ENCODE data around the gene CNTRL. TPM values are rescaled to one million over a fixed set of nuclear protein-coding genes. Genes with fewer than 3 reads are reported as not detected.
"Not testable (repeated sequence)": the region's sequence is repeated elsewhere in the genome, so short reads cannot be mapped to it uniquely, and the experiment has no call there.

CNTRL gene
- total RNA-seq, 2 donors from 2014 or later = 11.4 to 31.0 TPM

DNA sequence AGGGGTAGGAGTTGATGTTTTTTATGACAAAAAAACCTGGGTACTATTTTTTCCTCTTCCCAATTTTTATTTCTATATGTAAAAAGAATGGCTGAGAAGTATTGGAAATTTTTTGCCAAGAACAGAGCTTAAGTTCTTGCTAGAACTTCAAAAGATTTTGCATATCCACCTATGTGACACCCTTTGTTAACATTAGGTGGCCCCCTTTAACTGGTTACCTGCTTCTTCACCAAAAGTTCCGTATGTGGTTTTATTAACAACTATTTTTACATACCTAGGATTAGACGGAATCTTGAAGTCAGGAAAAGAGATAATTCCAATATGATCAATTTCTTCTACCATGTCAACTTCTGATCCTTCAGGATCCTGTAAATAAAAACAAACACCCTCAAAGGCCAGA is 40.2 kb upstream of the CNTRL start:
- Histone ChIP-seq H3K4me1 (ENCODE audit: control insufficient read depth in 1 of 2, low read depth in 2 of 2) (no peaks in the 10 kb centered on the region), H3K27ac (no peak overlapping the region), H3K27me3 (replicated peaks; ENCODE audit: insufficient read depth) (no peaks in the 10 kb centered on the region), H3K9me3 (no peaks in the 10 kb centered on the region), H3K36me3 (no peaks in the 10 kb centered on the region), H3K4me3 (no peak overlapping the region)
- TF ChIP-seq, protein P1, sequence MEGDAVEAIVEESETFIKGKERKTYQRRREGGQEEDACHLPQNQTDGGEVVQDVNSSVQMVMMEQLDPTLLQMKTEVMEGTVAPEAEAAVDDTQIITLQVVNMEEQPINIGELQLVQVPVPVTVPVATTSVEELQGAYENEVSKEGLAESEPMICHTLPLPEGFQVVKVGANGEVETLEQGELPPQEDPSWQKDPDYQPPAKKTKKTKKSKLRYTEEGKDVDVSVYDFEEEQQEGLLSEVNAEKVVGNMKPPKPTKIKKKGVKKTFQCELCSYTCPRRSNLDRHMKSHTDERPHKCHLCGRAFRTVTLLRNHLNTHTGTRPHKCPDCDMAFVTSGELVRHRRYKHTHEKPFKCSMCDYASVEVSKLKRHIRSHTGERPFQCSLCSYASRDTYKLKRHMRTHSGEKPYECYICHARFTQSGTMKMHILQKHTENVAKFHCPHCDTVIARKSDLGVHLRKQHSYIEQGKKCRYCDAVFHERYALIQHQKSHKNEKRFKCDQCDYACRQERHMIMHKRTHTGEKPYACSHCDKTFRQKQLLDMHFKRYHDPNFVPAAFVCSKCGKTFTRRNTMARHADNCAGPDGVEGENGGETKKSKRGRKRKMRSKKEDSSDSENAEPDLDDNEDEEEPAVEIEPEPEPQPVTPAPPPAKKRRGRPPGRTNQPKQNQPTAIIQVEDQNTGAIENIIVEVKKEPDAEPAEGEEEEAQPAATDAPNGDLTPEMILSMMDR (IDR thresholded peaks at IDR 0.05) = no peak
- DNase-seq (ENCODE audit: low spot score) = no peak
- ATAC-seq (ENCODE audit: insufficient number of reproducible peaks, low FRiP score, low read depth) = no peak

DNA sequence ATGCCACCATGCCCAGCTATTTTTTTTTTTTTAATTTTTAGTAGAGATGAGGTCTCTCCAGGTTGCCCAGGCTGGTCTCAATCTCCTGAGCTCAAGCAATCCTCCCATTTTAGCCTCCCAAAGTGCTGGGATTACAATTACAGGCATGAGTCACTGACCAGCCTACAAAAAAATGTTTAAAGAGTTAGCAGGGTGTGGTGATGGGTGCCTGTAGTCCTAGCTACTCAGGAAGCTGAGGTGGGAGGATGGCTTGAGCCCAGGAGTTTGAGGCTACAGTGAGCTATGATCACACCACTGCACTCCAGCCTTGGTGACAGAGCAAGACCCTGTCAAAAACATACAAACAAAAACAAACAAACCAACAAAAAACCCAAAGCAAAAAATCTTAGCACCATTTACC is 39.0 kb upstream of the CNTRL start:
- not testable (repeated sequence) for H3K27ac ChIP-seq; H3K27me3 ChIP-seq (replicated peaks; ENCODE audit: insufficient read depth); H3K36me3 ChIP-seq; H3K9me3 ChIP-seq; ATAC-seq (ENCODE audit: insufficient number of reproducible peaks, low FRiP score, low read depth); H3K4me3 ChIP-seq; DNase-seq (ENCODE audit: low spot score); H3K4me1 ChIP-seq (ENCODE audit: control insufficient read depth in 1 of 2, low read depth in 2 of 2)

DNA sequence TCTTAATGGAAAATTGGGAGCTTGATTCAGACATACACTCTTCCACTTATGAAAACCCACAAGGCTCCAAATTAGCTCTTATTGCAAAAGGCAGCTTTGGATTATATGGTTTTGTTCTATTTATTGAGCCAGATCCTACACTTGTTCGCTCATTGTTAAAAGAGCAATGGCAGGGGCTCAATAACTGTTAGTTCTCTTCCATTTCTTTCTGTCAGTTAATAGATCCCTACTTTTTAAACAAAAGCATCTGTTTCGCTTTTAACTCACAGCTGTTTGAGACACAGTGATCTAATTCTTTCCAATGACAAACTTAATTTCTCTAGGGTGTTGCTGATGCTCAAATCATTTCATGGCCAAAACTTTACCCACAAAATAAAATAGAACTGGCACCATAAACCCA is 36.4 kb upstream of the CNTRL start:
- Histone ChIP-seq H3K4me1 (ENCODE audit: control insufficient read depth in 1 of 2, low read depth in 2 of 2) (no peaks in the 10 kb centered on the region), H3K9me3 (no peaks in the 10 kb centered on the region), H3K27ac (no peak overlapping the region), H3K27me3 (replicated peaks; ENCODE audit: insufficient read depth) (no peaks in the 10 kb centered on the region), H3K4me3 (no peak overlapping the region), H3K36me3 (no peaks in the 10 kb centered on the region)
- no peak for DNase-seq (ENCODE audit: low spot score)
- no peak for ATAC-seq (ENCODE audit: insufficient number of reproducible peaks, low FRiP score, low read depth)
- TF ChIP-seq, protein P1 (IDR thresholded peaks at IDR 0.05) = no peak

DNA sequence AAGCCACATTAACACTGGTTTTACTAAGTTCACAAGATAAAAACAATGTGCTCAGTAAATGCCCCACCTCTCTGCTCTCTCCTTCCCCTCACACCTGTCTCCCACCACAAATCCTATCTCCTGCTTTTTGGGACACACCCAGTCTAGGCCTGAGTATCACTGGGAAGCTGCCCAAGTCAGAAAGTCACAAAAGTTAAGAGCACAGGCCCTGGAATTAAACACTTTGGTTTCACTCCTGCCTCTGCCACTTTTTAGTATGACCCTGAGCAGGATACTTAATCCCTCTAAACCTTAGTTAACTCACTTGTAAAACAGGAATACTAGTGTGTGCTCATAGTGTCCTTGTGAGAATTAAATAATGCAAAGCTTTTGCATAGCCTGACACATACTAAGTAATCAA is 36.0 kb upstream of the CNTRL start:
- no peak for DNase-seq (ENCODE audit: low spot score)
- Histone ChIP-seq H3K36me3 (no peaks in the 10 kb centered on the region), H3K4me3 (no peak overlapping the region), H3K9me3 (no peaks in the 10 kb centered on the region), H3K27me3 (replicated peaks; ENCODE audit: insufficient read depth) (no peaks in the 10 kb centered on the region), H3K27ac (no peak overlapping the region), H3K4me1 (ENCODE audit: control insufficient read depth in 1 of 2, low read depth in 2 of 2) (no peaks in the 10 kb centered on the region)
- TF ChIP-seq, protein P1 (IDR thresholded peaks at IDR 0.05) = no peak
- ATAC-seq (ENCODE audit: insufficient number of reproducible peaks, low FRiP score, low read depth) = no peak

DNA sequence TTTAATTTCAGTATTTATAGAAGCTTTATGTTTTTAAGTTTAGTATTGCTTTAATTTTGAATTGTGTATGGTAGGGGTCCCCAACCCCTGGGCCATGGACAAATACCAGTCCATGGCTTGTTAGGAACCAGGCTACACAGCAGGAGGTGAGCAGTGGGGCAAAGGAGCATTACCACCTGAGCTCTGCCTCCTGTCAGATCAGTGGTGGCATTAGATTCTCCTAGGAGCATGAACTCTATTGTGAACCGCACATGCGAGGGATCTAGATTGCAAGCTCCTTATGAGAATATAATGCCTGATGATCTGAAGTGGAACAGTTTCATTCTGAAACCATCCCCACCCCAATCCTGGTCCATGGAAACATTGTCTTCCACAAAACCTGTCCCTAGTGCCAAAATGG is 26.6 kb upstream of the CNTRL start:
- H3K4me1 ChIP-seq (ENCODE audit: control insufficient read depth in 1 of 2, low read depth in 2 of 2) = no peaks in the 10 kb centered on the region

DNA sequence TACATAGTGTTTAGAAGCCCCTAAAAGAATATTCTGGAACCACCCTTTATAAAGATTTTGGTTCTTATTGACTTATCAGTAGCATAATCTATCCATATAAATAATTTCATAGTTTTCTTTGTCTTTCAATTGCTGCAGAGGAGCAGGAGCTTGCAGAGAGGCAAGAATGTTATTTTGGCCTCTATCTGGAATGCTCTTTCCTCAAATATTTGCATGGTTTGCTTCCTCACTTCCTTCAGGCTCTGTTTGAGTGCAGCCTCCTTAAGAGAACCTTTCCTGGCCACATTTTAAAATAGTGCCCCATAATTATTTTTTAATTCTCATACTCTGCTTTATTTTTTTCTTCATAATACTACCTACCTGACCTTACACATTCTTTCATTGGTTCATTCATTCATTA is 26.1 kb upstream of the CNTRL start:
- Histone ChIP-seq H3K27me3 (replicated peaks; ENCODE audit: insufficient read depth) (no peaks in the 10 kb centered on the region), H3K9me3 (no peaks in the 10 kb centered on the region), H3K36me3 (no peaks in the 10 kb centered on the region), H3K27ac (no peak overlapping the region), H3K4me1 (ENCODE audit: control insufficient read depth in 1 of 2, low read depth in 2 of 2) (no peaks in the 10 kb centered on the region), H3K4me3 (no peak overlapping the region)
- no peak for ATAC-seq (ENCODE audit: insufficient number of reproducible peaks, low FRiP score, low read depth)
- TF ChIP-seq, protein P1 (IDR thresholded peaks at IDR 0.05) = no peak
- DNase-seq (ENCODE audit: low spot score) = no peak

More for the DNA sequence above, 26.6 kb upstream of the CNTRL start:
- Histone ChIP-seq H3K9me3 (no peaks in the 10 kb centered on the region), H3K27ac (no peak overlapping the region), H3K4me3 (no peak overlapping the region), H3K27me3 (replicated peaks; ENCODE audit: insufficient read depth) (no peaks in the 10 kb centered on the region), H3K36me3 (no peaks in the 10 kb centered on the region)
- DNase-seq (ENCODE audit: low spot score) (no peak), ATAC-seq (ENCODE audit: insufficient number of reproducible peaks, low FRiP score, low read depth) (no peak)
- TF ChIP-seq, protein P1 (IDR thresholded peaks at IDR 0.05) = no peak
